Measurements from ENCODE around the gene MYO5A.
A peak's percentile ranks its signal among the peaks of the same experiment; 100 is the strongest.
"Not testable (repeated sequence)": the region's sequence is repeated elsewhere in the genome, so short reads cannot be mapped to it uniquely, and the experiment has no call there.

The MYO5A gene

DNA sequence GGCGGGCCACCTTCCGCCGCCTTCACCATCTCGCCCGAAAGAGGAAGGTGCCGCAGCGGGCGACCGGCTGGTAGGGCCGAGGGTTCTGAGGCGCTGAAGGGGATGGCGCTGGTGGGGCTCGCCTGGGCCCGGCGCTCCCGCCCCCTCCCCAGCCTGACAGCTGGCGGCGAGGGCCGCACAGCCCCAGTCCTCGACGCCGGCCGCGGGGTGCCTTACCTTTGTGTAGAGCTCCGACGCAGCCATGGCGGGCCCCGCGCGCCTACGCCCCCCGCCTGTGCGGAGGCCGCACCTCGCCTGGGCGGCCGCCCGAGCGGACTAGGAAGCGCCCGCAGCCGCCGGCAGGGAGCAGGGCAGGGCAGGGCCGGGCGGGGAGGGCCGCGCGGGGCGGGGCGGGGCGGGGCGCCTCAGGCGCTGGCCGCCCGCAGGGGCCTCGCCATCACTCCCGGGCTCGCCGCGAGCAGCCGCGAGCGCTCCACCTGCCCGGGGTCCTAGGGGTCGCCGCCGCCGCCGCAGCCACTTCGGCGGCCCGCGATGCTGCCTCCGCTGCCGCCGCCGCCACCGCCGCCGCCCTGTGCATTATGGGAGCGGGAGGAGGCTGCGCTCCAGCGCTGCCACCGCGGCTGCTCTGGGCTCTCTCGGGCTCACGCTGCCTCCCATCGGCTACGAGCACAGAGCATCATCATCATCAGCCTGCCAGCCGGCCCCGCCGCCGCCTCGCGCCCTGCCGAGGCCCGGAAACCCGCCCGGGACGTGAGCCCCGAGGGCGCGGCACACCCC, at the start of gene MYO5A:
Gene MYO5A (minus strand): TSS at position 317 of the 777 bp plus-strand sequence. CDS start 74 bp downstream, at position 243.
- no peak for DNase-seq (ENCODE audit: low read depth, low spot score)

DNA sequence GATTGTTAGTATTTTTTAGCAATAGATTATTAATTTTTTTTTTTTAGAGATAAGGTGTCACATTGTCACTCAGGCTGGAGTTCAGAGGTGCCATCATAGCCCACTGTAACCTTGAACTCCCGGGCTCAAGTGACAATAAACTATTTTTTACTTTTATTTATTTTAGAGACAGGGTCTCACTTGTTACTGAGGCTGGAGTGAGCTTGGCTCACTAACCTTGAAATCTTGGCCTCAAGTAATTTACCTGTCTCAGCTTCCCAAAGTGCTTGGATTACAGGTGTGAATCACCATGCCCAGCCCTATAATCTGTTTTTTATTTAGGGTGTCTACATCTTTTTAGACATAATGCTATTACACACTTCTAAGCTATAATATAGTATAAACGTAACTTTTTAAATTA, 48.0 kb upstream of the MYO5A start:
- no peak for DNase-seq (ENCODE audit: low read depth, low spot score)

GRCh38 chr15:52575573-52575972, 46.9 kb upstream of the MYO5A start:
- not testable (repeated sequence) for DNase-seq (ENCODE audit: low read depth, low spot score)

- no peak for DNase-seq (ENCODE audit: low read depth, low spot score)
Observed at GRCh38 chr15:52575072-52575471, 46.4 kb upstream of the MYO5A start.

DNA sequence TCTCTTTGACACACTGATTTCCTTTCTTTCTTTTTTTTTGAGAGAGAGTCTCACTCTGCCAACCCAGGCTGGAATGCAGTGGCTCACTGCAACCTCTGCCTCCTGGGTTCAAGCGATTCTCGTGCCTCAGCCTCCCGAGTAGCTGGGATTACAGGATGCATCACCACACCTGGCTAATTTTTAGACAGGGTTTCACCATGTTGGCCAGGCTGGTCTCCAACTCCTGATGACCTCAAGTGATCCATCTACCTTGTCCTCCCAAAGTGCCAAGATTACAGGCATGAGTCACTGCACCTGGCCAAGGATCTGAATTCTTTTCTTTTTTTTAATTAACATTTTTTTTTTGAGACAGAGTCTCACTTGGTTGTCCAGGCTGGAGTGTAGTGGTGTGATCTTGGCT, 45.9 kb upstream of the MYO5A start:
- DNase-seq (ENCODE audit: low read depth, low spot score) = not testable (repeated sequence)

GRCh38 chr15:52568601-52569585, 40.2 kb upstream of the MYO5A start, which contains the start of gene ARPP19:
Gene ARPP19 (minus strand): TSS chr15:52569030. CDS start chr15:52568892, 138 bp downstream.
- peak; percentile 91 for DNase-seq (ENCODE audit: low read depth, low spot score)

DNA sequence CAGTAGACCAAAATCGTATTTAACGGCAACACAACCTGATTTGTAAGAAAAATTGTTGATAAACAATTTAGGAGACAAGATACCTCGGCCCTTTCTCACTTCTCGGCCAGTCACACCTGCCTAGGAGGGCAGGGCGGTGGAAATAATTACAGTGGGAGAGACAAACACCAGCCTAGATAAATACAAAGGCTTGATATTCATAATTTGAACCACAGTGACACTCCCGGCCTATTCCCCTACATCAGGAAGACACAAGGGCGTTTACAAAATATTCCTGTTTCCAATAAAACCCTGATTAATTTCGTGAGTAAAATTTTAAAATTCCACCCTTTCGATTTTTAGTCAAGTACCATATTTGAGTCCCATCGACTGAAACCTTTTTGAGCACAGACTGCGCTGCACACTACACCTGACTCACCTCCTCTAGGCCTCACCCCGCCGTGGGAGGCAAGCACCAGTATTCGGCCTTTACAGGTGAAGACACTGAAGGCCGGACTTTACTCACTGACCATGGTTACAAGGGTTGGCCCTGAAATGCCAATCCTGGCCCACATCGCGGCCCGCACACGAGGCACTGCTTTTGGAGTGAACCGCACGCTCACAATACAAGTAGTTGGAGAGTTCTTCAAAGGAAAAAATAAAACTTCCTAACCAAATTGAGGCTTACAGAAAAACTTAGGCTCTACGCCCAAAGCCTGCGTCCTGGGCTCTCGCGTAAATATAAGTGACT, 39.4 kb upstream of the MYO5A start:
- no peak for DNase-seq (ENCODE audit: low read depth, low spot score)

- DNase-seq (ENCODE audit: low read depth, low spot score) = no peak
Observed at GRCh38 chr15:52566889-52567288, 38.2 kb upstream of the MYO5A start.

DNA sequence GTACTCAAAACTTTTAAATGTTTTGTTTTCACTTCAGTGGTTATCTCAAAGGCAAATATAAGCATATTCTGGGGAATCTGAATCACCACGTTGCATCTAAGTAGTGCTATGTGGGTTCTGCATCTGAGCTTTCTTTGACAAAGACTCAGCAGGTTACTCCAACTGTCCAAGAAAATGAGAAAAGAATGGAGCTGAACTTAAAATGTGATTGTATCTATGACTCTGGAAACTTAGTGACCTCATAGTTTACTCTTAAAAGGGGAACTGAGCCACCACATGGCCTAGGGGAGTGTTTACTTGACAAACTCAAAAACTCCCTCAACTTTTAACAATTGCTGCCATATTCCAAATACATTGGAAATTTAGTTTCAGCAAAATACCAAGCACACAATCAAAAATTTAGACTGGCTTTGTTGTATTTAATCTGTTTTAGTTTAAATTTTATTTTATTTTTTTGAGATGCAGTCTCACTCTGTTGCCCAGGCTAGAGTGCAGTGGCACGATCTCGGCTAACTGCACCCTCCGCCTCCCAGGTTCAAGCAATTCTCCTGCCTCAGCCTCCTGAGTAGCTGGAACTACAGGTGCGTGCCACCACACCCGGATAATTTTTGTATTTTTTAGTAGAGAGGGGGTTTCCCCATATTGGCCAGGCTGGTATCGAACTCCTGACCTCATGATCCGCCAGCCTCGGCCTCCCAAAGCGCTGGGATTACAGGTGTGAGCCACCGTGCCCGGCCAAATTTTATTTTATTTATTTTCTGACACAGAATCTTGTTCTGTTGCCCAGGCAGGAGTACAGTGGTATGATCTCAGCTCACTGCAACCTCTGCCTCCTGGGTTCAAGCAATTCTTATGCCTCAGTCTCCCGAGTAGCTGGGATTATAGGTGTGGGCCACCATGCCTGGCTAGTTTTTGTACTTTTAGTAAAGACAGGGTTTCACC, 37.0 kb upstream of the MYO5A start:
- not testable (repeated sequence) for DNase-seq (ENCODE audit: low read depth, low spot score)

DNA sequence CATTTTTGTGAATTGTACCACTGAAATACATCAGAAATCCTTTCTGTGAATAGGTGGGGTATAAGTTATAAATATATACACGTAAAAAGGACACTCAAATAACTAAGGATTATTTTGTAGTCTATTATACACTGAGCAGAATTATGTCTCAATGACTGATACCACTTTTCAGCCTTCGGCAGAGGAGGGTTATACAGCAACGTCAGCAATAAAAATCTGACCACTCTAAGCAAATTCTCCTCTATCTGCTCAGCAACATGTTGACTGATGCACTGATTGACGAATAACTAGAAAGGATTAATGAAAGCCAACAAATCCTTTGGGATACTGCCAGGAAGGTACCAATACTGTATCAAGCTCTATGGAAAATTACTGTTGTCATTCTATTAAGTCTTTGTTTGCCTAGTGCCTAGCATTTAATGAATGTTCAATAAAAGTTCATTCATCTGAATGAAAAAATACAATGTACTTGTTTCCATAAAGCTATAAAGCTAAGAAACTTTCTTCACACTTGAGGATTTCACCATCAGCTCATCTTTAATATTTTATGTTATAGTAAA, 34.9 kb upstream of the MYO5A start:
- DNase-seq (ENCODE audit: low read depth, low spot score) = no peak

- no peak for DNase-seq (ENCODE audit: low read depth, low spot score)
Observed at GRCh38 chr15:52559575-52559974, 30.9 kb upstream of the MYO5A start.

GRCh38 chr15:52559022-52559421, 30.3 kb upstream of the MYO5A start:
- no peak for DNase-seq (ENCODE audit: low read depth, low spot score)

- DNase-seq (ENCODE audit: low read depth, low spot score) = no peak
Observed at GRCh38 chr15:52558196-52558595, 29.5 kb upstream of the MYO5A start.

DNA sequence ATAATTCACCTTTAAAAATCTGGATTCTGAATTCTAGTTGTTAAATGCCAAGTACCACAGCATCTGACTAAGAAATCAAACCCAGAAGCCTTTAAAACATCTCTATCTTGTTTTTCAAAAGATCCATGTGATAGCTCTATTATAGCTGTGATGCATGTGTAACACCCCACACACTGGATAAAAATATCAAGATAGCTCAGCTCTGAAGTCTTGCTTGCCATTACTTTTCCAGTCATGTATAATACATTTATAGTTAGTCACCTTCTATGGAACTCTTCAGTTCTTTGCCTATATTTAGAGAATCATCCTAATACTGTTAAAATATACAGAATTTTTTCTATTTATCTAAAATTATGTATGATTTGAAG, 28.6 kb upstream of the MYO5A start:
- DNase-seq (ENCODE audit: low read depth, low spot score) = no peak

- no peak for DNase-seq (ENCODE audit: low read depth, low spot score)
Observed at GRCh38 chr15:52556524-52557273, 28.0 kb upstream of the MYO5A start.

DNA sequence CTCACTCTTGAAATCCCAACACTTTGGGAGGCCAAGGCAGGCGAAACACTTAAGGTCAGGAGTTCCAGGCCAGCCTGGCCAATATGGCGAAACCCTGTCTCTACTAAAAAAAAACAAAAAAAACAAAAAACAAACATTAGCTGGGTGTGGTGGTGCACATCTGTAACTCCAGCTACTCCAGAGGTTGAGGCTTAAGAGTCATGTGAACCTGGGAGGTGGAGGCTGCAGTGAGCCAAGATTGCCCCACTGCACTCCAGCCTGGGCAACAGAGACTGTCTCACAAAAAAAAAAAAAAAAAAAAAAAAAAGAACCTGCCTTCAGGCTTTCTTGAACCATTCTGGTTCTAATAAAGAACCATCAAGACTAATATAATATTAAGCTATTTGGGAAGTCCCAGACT, 23.6 kb upstream of the MYO5A start:
- DNase-seq (ENCODE audit: low read depth, low spot score) = no peak

GRCh38 chr15:52551762-52552161, 23.1 kb upstream of the MYO5A start:
- no peak for DNase-seq (ENCODE audit: low read depth, low spot score)

DNA sequence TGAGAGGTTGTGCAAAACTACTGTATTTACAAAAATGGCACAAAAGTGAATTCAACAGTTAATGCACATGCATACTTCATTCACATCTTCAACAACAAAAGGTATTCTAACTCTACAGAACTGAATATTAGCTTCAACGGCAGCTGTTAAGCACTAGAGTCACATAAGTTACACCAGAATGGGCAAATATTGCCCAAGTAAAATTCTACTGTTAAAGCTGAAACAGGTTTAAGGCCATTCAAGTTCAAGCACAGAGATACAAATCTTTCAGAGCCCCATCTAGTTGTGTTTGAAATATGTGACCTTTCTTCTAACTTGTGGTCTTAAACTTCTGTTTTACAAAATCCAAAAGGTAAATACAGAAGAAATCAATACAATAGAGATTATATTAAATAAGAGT, 22.5 kb upstream of the MYO5A start:
- DNase-seq (ENCODE audit: low read depth, low spot score) = not testable (repeated sequence)

DNA sequence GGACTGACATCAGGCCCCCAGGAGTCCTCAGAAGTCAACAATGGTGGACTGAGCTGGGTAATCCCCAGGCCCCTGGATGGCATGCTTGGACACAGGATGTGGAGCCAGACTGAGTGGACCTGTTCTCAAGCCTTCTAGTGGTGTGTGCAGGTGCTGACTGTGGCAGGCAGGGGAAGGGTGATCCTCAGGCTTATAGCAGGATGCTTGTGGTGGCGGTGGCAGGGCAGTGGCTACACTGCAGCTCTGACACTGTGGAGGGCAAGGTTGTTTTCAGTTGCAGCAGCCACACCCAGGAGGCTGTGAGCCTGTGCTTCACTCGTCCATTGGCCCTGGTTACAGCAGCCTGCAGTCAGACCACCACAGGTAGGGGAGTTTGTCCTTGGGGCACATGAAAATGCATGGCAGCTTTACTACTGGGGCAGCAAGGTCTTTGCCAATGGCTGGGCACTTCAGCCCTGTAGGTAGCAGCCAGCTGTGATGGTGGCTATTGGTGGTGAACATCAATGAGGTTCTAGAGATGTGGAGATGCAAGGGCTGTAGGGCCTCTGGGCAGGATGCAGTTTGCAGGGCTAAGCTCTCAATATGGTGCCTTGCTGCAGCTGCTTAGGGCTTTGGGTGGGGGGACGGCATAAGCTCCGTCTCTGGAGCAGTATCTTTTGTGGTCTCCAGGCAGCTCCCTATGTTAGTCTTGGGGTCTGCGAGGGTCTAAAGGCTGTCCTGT, 17.5 kb upstream of the MYO5A start:
- DNase-seq (ENCODE audit: low read depth, low spot score) = no peak

Data from iPS DF 19.7 (cell line).